ENCODE data around the gene NATD1.

DNA sequence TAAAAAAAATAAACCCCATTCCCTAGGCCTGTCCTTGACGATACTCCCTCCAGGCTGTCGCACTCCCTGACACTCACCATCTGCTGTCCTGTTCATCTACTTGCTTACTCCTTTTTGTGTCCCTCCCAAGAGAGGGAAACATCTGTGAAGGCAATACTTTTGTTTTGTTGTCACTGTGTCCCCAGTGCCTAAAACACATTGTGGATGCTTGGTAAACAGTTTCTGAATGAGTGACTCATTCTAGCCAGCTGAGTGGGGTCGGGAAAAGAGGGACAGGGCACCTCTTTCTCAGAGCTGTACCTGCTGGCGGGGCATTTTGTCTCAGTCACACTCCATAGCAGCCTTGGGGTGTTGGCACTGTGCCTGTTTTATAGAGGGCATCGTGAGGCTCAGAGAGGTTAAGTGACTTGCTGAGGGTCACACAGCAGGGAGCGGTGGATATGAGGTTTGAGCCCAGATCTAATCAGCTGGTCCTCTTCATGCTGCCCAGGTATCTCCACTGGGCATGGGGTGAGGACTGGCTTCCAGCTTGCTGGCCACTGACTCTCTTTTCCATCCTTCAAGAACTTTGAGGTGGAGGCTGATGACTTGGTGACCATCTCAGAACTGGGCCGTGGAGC is 46.9 kb upstream of the NATD1 start:
- TF ChIP-seq EGR1 (conservative IDR thresholded peaks at IDR 0.05) (no peak), PCBP1 (IDR thresholded peaks at IDR 0.05; ENCODE audit: low read depth, low read length, poor library complexity, severe bottlenecking) (no peak), RBBP5 (IDR thresholded peaks at IDR 0.05; ENCODE audit: borderline replicate concordance, insufficient read depth, low read length, poor library complexity, severe bottlenecking) (no peak), TRIM24 (IDR thresholded peaks at IDR 0.05) (no peak), EZH2 (IDR thresholded peaks at IDR 0.05; ENCODE audit: borderline replicate concordance, low read depth, low read length) (no peak), ZNF24 (IDR thresholded peaks at IDR 0.05) (no peak), LEF1 (IDR thresholded peaks at IDR 0.05) (no peak), SRSF3 (IDR thresholded peaks at IDR 0.05; ENCODE audit: insufficient read depth, low read length) (no peak)
- TF ChIP-seq, protein P1, sequence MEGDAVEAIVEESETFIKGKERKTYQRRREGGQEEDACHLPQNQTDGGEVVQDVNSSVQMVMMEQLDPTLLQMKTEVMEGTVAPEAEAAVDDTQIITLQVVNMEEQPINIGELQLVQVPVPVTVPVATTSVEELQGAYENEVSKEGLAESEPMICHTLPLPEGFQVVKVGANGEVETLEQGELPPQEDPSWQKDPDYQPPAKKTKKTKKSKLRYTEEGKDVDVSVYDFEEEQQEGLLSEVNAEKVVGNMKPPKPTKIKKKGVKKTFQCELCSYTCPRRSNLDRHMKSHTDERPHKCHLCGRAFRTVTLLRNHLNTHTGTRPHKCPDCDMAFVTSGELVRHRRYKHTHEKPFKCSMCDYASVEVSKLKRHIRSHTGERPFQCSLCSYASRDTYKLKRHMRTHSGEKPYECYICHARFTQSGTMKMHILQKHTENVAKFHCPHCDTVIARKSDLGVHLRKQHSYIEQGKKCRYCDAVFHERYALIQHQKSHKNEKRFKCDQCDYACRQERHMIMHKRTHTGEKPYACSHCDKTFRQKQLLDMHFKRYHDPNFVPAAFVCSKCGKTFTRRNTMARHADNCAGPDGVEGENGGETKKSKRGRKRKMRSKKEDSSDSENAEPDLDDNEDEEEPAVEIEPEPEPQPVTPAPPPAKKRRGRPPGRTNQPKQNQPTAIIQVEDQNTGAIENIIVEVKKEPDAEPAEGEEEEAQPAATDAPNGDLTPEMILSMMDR (IDR thresholded peaks at IDR 0.05 in 2 of 3, conservative IDR thresholded peaks at IDR 0.05 in 1 of 3; ENCODE audit: insufficient read depth in 2 of 3, low read depth in 1 of 3, low read length in 3 of 3), result no peak
- TF ChIP-seq, protein P2, sequence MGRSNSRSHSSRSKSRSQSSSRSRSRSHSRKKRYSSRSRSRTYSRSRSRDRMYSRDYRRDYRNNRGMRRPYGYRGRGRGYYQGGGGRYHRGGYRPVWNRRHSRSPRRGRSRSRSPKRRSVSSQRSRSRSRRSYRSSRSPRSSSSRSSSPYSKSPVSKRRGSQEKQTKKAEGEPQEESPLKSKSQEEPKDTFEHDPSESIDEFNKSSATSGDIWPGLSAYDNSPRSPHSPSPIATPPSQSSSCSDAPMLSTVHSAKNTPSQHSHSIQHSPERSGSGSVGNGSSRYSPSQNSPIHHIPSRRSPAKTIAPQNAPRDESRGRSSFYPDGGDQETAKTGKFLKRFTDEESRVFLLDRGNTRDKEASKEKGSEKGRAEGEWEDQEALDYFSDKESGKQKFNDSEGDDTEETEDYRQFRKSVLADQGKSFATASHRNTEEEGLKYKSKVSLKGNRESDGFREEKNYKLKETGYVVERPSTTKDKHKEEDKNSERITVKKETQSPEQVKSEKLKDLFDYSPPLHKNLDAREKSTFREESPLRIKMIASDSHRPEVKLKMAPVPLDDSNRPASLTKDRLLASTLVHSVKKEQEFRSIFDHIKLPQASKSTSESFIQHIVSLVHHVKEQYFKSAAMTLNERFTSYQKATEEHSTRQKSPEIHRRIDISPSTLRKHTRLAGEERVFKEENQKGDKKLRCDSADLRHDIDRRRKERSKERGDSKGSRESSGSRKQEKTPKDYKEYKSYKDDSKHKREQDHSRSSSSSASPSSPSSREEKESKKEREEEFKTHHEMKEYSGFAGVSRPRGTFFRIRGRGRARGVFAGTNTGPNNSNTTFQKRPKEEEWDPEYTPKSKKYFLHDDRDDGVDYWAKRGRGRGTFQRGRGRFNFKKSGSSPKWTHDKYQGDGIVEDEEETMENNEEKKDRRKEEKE (IDR thresholded peaks at IDR 0.05; ENCODE audit: borderline replicate concordance in 1 of 2, control insufficient read depth in 1 of 2, low read depth in 2 of 2, low read length in 1 of 2), result no peak
- TF ChIP-seq, protein P3, sequence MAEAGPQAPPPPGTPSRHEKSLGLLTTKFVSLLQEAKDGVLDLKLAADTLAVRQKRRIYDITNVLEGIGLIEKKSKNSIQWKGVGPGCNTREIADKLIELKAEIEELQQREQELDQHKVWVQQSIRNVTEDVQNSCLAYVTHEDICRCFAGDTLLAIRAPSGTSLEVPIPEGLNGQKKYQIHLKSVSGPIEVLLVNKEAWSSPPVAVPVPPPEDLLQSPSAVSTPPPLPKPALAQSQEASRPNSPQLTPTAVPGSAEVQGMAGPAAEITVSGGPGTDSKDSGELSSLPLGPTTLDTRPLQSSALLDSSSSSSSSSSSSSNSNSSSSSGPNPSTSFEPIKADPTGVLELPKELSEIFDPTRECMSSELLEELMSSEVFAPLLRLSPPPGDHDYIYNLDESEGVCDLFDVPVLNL (CRISPR knock-in tag; IDR thresholded peaks at IDR 0.05; ENCODE audit: low read depth), result no peak
- TF ChIP-seq, protein P4, sequence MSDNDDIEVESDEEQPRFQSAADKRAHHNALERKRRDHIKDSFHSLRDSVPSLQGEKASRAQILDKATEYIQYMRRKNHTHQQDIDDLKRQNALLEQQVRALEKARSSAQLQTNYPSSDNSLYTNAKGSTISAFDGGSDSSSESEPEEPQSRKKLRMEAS (CRISPR knock-in tag; IDR thresholded peaks at IDR 0.05), result no peak

Measured in K562 (cell line).